GM23248 (cell line): ENCODE data around the gene PORCN. TPM values are rescaled to one million over a fixed set of nuclear protein-coding genes. Genes with fewer than 3 reads are reported as not detected.

Experiments
- DNase-seq: peaks from one replicate; pipeline ENCODE4 v3.0.0-alpha.2; 2015
- H2AFZ ChIP-seq: fragments of 200-600 bp; sonication (generic); 2 replicates; pipeline ENCODE4 v1.6.1; 2016; ENCODE audit warnings: antibody characterized with exemption
- H3F3A ChIP-seq: fragments of 200-600 bp; sonication (generic); 2 replicates; pipeline ENCODE4 v1.6.1; 2016; ENCODE audit warnings: mild to moderate bottlenecking, antibody characterized with exemption, mixed run types; ENCODE audit not compliant: insufficient read depth
- H3K27ac ChIP-seq: fragments of 200-600 bp; sonication (generic); 2 replicates; pipeline ENCODE4 v1.5.1; 2016; ENCODE audit warnings: mild to moderate bottlenecking
- H3K27me3 ChIP-seq: fragments of 200-600 bp; sonication (generic); replicated peaks from 2 replicates; pipeline ENCODE4 v1.6.1; 2016; ENCODE audit warnings: mild to moderate bottlenecking; ENCODE audit not compliant: insufficient read depth
- H3K36me3 ChIP-seq: fragments of 200-600 bp; sonication (generic); 2 replicates; pipeline ENCODE4 v1.6.1; 2016; ENCODE audit warnings: low read depth, mild to moderate bottlenecking
- H3K4me1 ChIP-seq: fragments of 200-600 bp; sonication (generic); 2 replicates; pipeline ENCODE4 v1.6.1; 2016; ENCODE audit warnings: mild to moderate bottlenecking; ENCODE audit not compliant: insufficient read depth
- H3K4me2 ChIP-seq: fragments of 200-600 bp; sonication (generic); one replicate; pipeline ENCODE4 v1.6.1; 2016; ENCODE audit warnings: mild to moderate bottlenecking; ENCODE audit not compliant: unreplicated experiment
- H3K4me3 ChIP-seq: fragments of 200-600 bp; sonication (generic); 2 replicates; pipeline ENCODE4 v1.5.1; 2016; ENCODE audit warnings: mild to moderate bottlenecking
- H3K79me2 ChIP-seq: fragments of 200-600 bp; sonication (generic); 2 replicates; pipeline ENCODE4 v1.6.1; 2016; ENCODE audit warnings: mild to moderate bottlenecking; ENCODE audit not compliant: insufficient read depth
- H3K9ac ChIP-seq: fragments of 200-600 bp; sonication (generic); 2 replicates; pipeline ENCODE4 v1.6.1; 2016; ENCODE audit warnings: mild to moderate bottlenecking
- H3K9me2 ChIP-seq: fragments of 200-600 bp; sonication (generic); 2 replicates; pipeline ENCODE4 v1.6.1; 2016; ENCODE audit warnings: mixed run types, mild to moderate bottlenecking, moderate library complexity; ENCODE audit not compliant: insufficient read depth
- H3K9me3 ChIP-seq: fragments of 200-600 bp; sonication (generic); one replicate; pipeline ENCODE4 v1.6.1; 2017; ENCODE audit warnings: low read depth
- H4K20me1 ChIP-seq: fragments of 200-600 bp; sonication (generic); 2 replicates; pipeline ENCODE4 v1.6.0; 2016; ENCODE audit not compliant: insufficient read depth
- EZH2 ChIP-seq: fragments of 200-600 bp; sonication (generic); IDR thresholded peaks from 2 replicates; pipeline ENCODE4 v1.6.1; 2018; ENCODE audit warnings: antibody characterized with exemption, mild to moderate bottlenecking; ENCODE audit not compliant: insufficient read depth, poor library complexity, severe bottlenecking
- EZH2phosphoT487 ChIP-seq: fragments of 200-600 bp; sonication (generic); IDR thresholded peaks from 2 replicates; pipeline ENCODE4 v1.6.1; 2018; ENCODE audit warnings: antibody characterized with exemption, moderate library complexity, mild to moderate bottlenecking, low read depth; ENCODE audit not compliant: insufficient read depth
- WGBS, 2 experiments: methylation state at CpG; one replicate each; pipeline ENCODE4 v1.1.6; 2015 to 2017; ENCODE audit warnings: low lambda C conversion rate in 2 of 2, low coverage in 1 of 2; ENCODE audit errors: missing lambda C conversion rate in 2 of 2; 5-methylcytosine and 5-hydroxymethylcytosine counted together
- in situ Hi-C: fragments of 300-500 bp; cut with MboI; formaldehyde crosslinking; loops from 2 replicates; pipeline ENCODE4 v1.15.0; 2020
- polyA plus RNA-seq: library from polyadenylated mRNA; unstranded; fragments of >200 nt; fragmentation: Nextera tagmentation; extraction: Ambion mirVana; gene quantifications from 2 replicates; pipeline ENCODE4 v1.2.1, GENCODE V29; 2016
- total RNA-seq: library from RNA; depleted of rRNA; stranded (reverse); fragments of >200 nt; shearing (Covaris generic); gene quantifications from 2 replicates; pipeline ENCODE4 v1.2.3, GENCODE V29; 2014

The PORCN gene
- total and polyA plus RNA-seq, 2 experiments from 2014 or later = 20.3 to 32.2 TPM

DNA sequence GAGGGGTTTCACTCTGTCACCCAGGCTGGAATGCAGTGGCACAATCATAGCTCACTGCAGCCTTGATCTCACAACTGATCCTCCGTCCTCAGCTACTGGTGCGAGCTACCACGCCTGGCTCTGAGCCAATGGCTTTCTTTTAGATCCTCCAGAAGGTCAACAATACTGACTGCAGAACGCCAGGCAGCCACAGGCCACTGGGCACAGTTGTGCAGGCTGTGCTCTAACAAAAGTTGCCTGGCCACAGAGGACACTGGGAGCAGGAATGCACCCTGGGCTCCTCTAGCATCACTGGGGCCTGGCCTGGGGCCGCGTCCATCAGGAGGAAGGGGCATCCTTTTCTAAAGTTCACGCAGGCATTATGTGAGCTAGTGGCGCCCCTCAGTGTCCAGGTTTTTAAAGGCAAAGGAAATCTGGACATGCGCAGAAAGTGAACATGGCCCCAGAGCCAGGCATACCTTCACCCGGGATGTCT is 14.9 kb upstream of the PORCN start:
- DNase-seq = peak; percentile 70
- TF ChIP-seq EZH2 = no peak
- TF ChIP-seq EZH2phosphoT487 = no peak
- 6 to 15% methylated on average over 8 of the region's 10 CpGs for WGBS, 2 experiments
- H3K9me3 ChIP-seq = no peaks in the 10 kb centered on the region
- no peaks in the 10 kb centered on the region for H3K9me2 ChIP-seq
- no peak overlapping the region for H3K4me3 ChIP-seq
- in situ Hi-C loops = loop anchor here (25.0 kb wide), 1 partner anchor 407 kb away; no protein-coding TSS in a partner anchor
- H3K9ac ChIP-seq = no peak overlapping the region
- H3K27me3 ChIP-seq = no peaks in the 10 kb centered on the region
- H3K79me2 ChIP-seq = no peaks in the 10 kb centered on the region
- H3K4me2 ChIP-seq = no peak overlapping the region
- H3K4me1 ChIP-seq = peaks cover 22% of the 10 kb centered on the region
- H3F3A ChIP-seq = no peaks in the 10 kb centered on the region
- H2AFZ ChIP-seq = no peak overlapping the region
- no peaks in the 10 kb centered on the region for H4K20me1 ChIP-seq
- no peaks in the 10 kb centered on the region for H3K36me3 ChIP-seq
- no peak overlapping the region for H3K27ac ChIP-seq

GRCh38 chrX:48496660-48497059 is 12.1 kb upstream of the PORCN start:
- no peak overlapping the region for H3K9ac ChIP-seq
- H3K9me2 ChIP-seq = no peaks in the 10 kb centered on the region
- in situ Hi-C loops = loop anchor here (25.0 kb wide), 1 partner anchor 409 kb away; no protein-coding TSS in a partner anchor
- H3K4me1 ChIP-seq = peaks cover 16% of the 10 kb centered on the region
- H3K79me2 ChIP-seq = no peaks in the 10 kb centered on the region
- WGBS, 2 experiments = 93 to 94% methylated on average over 3 to 4 of the region's 4 CpGs
- peak; percentile 45 for DNase-seq
- H3K4me3 ChIP-seq = no peak overlapping the region
- no peak overlapping the region for H3K4me2 ChIP-seq
- H3K27me3 ChIP-seq = no peaks in the 10 kb centered on the region
- no peaks in the 10 kb centered on the region for H3K9me3 ChIP-seq
- no peak overlapping the region for H3K27ac ChIP-seq
- H3K36me3 ChIP-seq = no peaks in the 10 kb centered on the region
- H4K20me1 ChIP-seq = no peaks in the 10 kb centered on the region
- H3F3A ChIP-seq = no peaks in the 10 kb centered on the region
- TF ChIP-seq EZH2 = no peak
- no peak for TF ChIP-seq EZH2phosphoT487
- H2AFZ ChIP-seq = no peak overlapping the region

- WGBS, 2 experiments = 25 to 28% methylated on average over 5 of the region's 5 CpGs
- H3K9ac ChIP-seq = no peak overlapping the region
- no peaks in the 10 kb centered on the region for H3K9me2 ChIP-seq
- H4K20me1 ChIP-seq = no peaks in the 10 kb centered on the region
- H3F3A ChIP-seq = no peaks in the 10 kb centered on the region
- peaks cover 5% of the 10 kb centered on the region for H3K4me1 ChIP-seq
- DNase-seq = peak; percentile 11
- H3K79me2 ChIP-seq = no peaks in the 10 kb centered on the region
- TF ChIP-seq EZH2 = no peak
- no peak overlapping the region for H3K4me2 ChIP-seq
- in situ Hi-C loops = loop anchor here (25.0 kb wide), 1 partner anchor 411 kb away; no protein-coding TSS in a partner anchor
- H3K4me3 ChIP-seq = no peak overlapping the region
- H3K27ac ChIP-seq = peak overlapping the region; percentile 54
- no peaks in the 10 kb centered on the region for H3K36me3 ChIP-seq
- H3K9me3 ChIP-seq = no peaks in the 10 kb centered on the region
- no peaks in the 10 kb centered on the region for H3K27me3 ChIP-seq
- no peak overlapping the region for H2AFZ ChIP-seq
Measured at GRCh38 chrX:48497871-48498270, 10.9 kb upstream of the PORCN start.

- no peaks in the 10 kb centered on the region for H3K9me3 ChIP-seq
- peak; percentile 88 for DNase-seq
- H3K27me3 ChIP-seq = no peaks in the 10 kb centered on the region
- H3K27ac ChIP-seq = peak overlapping the region; percentile 54
- H4K20me1 ChIP-seq = no peaks in the 10 kb centered on the region
- 2 to 3% methylated on average over 6 of the region's 6 CpGs for WGBS, 2 experiments
- H3K9ac ChIP-seq = no peak overlapping the region
- TF ChIP-seq EZH2 = no peak
- no peak for TF ChIP-seq EZH2phosphoT487
- in situ Hi-C loops = loop anchor here (25.0 kb wide), 1 partner anchor 411 kb away; no protein-coding TSS in a partner anchor
- no peak overlapping the region for H2AFZ ChIP-seq
- H3K79me2 ChIP-seq = no peaks in the 10 kb centered on the region
- H3F3A ChIP-seq = no peaks in the 10 kb centered on the region
- H3K4me3 ChIP-seq = no peak overlapping the region
- H3K4me2 ChIP-seq = no peak overlapping the region
- no peaks in the 10 kb centered on the region for H3K9me2 ChIP-seq
- H3K4me1 ChIP-seq = peaks cover 4% of the 10 kb centered on the region; the same call in 1 of the 2 replicates
- no peaks in the 10 kb centered on the region for H3K36me3 ChIP-seq
Measured at GRCh38 chrX:48498374-48498809, 10.4 kb upstream of the PORCN start.

GRCh38 chrX:48504261-48504660 is 4.5 kb upstream of the PORCN start:
- Histone ChIP-seq H3K9me3 (no peaks in the 10 kb centered on the region), H3K27ac (no peak overlapping the region), H2AFZ (no peak overlapping the region), H3K36me3 (no peaks in the 10 kb centered on the region), H3K4me2 (no peak overlapping the region), H3K9me2 (no peaks in the 10 kb centered on the region), H4K20me1 (no peaks in the 10 kb centered on the region), H3K4me3 (no peak overlapping the region), H3K27me3 (no peaks in the 10 kb centered on the region), H3F3A (no peaks in the 10 kb centered on the region), H3K9ac (no peak overlapping the region), H3K4me1 (no peaks in the 10 kb centered on the region), H3K79me2 (no peaks in the 10 kb centered on the region)
- TF ChIP-seq EZH2phosphoT487 = no peak
- TF ChIP-seq EZH2 = no peak
- DNase-seq = no peak
- WGBS, 2 experiments = 62 to 63% methylated on average over 3 to 7 of the region's 7 CpGs
- in situ Hi-C loops = no loop called here
